GM21529 (cell line): ENCODE measurements around the gene ADARB1.

Experiments used
- ATAC-seq: cut with Tn5 transposase; IDR thresholded peaks from one replicate; pipeline ENCODE4 v1.9.1; 2021; ENCODE audit not compliant: unreplicated experiment

ADARB1 gene

GRCh38 chr21:45222001-45222400, 147.6 kb downstream of the ADARB1 start:
- ATAC-seq: no peak

GRCh38 chr21:45223236-45224185, 149.1 kb downstream of the ADARB1 start:
- ATAC-seq: no peak

- ATAC-seq: no peak
Measured at GRCh38 chr21:45224189-45224938, 150.0 kb downstream of the ADARB1 start.

GRCh38 chr21:45225041-45225740, 150.8 kb downstream of the ADARB1 start:
- ATAC-seq: no peak

- ATAC-seq: no peak
Measured at GRCh38 chr21:45225741-45226327, 151.5 kb downstream of the ADARB1 start.

GRCh38 chr21:45226540-45227326, 152.4 kb downstream of the ADARB1 start:
- no peak for ATAC-seq

GRCh38 chr21:45227735-45228134, 153.4 kb downstream of the ADARB1 start:
- no peak for ATAC-seq

GRCh38 chr21:45228171-45228641, 153.8 kb downstream of the ADARB1 start:
- no peak for ATAC-seq

- no peak for ATAC-seq
Measured at GRCh38 chr21:45228656-45229240, 154.4 kb downstream of the ADARB1 start.

GRCh38 chr21:45231705-45232104, 157.3 kb downstream of the ADARB1 start:
- no peak for ATAC-seq

GRCh38 chr21:45234127-45234526, 159.7 kb downstream of the ADARB1 start:
- no peak for ATAC-seq

GRCh38 chr21:45234965-45235364, 160.6 kb downstream of the ADARB1 start:
- no peak for ATAC-seq

GRCh38 chr21:45235488-45235887, 161.1 kb downstream of the ADARB1 start:
- ATAC-seq: no peak

GRCh38 chr21:45236481-45236880, 162.1 kb downstream of the ADARB1 start:
- no peak for ATAC-seq

GRCh38 chr21:45237401-45237800, 163.0 kb downstream of the ADARB1 start:
- ATAC-seq: no peak

GRCh38 chr21:45241357-45241756, 167.0 kb downstream of the ADARB1 start:
- ATAC-seq: no peak

GRCh38 chr21:45243603-45244002, 169.2 kb downstream of the ADARB1 start:
- ATAC-seq: no peak

- ATAC-seq: no peak
Measured at GRCh38 chr21:45244799-45245340, 170.5 kb downstream of the ADARB1 start.
